ENCODE data around the gene SCTR.
A peak's percentile ranks its signal among the peaks of the same experiment; 100 is the strongest.

Gene SCTR

DNA sequence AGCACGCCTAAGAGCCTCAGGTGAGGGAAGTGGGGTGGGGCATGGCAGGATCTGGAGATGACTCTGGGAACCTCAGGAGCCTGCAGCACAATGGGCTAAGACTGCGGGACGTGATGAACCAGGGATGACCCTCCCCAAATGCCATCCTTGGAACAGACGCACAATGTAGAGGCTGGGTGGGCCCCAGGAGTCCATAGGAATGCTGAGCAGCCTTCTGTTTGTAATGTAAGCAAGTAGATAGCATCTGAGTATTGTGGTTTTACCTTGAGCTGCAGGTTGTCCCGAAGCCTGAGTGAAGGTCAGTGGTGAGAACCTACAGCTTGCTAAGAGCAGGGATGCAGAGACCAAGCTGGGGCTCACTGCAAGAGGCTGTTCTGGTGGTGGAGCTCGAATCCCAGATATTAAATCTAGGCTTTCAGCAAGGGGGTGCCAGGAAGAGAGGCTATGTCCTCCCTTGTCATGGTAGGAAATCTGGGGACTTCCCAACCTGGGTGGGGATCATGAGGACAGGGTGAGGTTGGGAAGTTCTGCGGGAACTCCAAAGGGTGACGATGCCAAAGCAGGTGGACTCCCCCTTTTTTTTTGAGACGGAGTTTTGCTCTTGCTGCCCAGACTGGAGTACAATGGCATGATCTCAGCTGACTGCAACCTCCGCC, 5.8 kb downstream of the SCTR start:
- TF ChIP-seq GLIS3 (CRISPR knock-in tag; IDR thresholded peaks at IDR 0.05) (no peak), RARB (CRISPR knock-in tag; IDR thresholded peaks at IDR 0.05) (no peak), ZNF70 (CRISPR knock-in tag; IDR thresholded peaks at IDR 0.05) (no peak), PPARA (CRISPR knock-in tag; IDR thresholded peaks at IDR 0.05; ENCODE audit: borderline replicate concordance) (no peak), OSR1 (CRISPR knock-in tag; IDR thresholded peaks at IDR 0.05) (no peak), SNAI2 (CRISPR knock-in tag; IDR thresholded peaks at IDR 0.05) (no peak), ZFP3 (CRISPR knock-in tag; IDR thresholded peaks at IDR 0.05) (no peak), ESRRG (CRISPR knock-in tag; IDR thresholded peaks at IDR 0.05) (no peak), ZNF565 (CRISPR knock-in tag; conservative IDR thresholded peaks at IDR 0.05; ENCODE audit: low read depth) (no peak)
- TF ChIP-seq, protein P1, sequence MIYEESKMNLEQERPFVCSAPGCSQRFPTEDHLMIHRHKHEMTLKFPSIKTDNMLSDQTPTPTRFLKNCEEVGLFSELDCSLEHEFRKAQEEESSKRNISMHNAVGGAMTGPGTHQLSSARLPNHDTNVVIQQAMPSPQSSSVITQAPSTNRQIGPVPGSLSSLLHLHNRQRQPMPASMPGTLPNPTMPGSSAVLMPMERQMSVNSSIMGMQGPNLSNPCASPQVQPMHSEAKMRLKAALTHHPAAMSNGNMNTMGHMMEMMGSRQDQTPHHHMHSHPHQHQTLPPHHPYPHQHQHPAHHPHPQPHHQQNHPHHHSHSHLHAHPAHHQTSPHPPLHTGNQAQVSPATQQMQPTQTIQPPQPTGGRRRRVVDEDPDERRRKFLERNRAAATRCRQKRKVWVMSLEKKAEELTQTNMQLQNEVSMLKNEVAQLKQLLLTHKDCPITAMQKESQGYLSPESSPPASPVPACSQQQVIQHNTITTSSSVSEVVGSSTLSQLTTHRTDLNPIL (CRISPR knock-in tag; IDR thresholded peaks at IDR 0.05; ENCODE audit: low read depth): no peak
- TF ChIP-seq, protein P2, sequence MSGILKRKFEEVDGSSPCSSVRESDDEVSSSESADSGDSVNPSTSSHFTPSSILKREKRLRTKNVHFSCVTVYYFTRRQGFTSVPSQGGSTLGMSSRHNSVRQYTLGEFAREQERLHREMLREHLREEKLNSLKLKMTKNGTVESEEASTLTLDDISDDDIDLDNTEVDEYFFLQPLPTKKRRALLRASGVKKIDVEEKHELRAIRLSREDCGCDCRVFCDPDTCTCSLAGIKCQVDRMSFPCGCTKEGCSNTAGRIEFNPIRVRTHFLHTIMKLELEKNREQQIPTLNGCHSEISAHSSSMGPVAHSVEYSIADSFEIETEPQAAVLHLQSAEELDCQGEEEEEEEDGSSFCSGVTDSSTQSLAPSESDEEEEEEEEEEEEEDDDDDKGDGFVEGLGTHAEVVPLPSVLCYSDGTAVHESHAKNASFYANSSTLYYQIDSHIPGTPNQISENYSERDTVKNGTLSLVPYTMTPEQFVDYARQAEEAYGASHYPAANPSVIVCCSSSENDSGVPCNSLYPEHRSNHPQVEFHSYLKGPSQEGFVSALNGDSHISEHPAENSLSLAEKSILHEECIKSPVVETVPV (CRISPR knock-in tag; IDR thresholded peaks at IDR 0.05): no peak
- TF ChIP-seq, protein P3, sequence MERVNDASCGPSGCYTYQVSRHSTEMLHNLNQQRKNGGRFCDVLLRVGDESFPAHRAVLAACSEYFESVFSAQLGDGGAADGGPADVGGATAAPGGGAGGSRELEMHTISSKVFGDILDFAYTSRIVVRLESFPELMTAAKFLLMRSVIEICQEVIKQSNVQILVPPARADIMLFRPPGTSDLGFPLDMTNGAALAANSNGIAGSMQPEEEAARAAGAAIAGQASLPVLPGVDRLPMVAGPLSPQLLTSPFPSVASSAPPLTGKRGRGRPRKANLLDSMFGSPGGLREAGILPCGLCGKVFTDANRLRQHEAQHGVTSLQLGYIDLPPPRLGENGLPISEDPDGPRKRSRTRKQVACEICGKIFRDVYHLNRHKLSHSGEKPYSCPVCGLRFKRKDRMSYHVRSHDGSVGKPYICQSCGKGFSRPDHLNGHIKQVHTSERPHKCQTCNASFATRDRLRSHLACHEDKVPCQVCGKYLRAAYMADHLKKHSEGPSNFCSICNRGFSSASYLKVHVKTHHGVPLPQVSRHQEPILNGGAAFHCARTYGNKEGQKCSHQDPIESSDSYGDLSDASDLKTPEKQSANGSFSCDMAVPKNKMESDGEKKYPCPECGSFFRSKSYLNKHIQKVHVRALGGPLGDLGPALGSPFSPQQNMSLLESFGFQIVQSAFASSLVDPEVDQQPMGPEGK (CRISPR knock-in tag; IDR thresholded peaks at IDR 0.05; ENCODE audit: borderline replicate concordance): no peak
- TF ChIP-seq, protein P4, sequence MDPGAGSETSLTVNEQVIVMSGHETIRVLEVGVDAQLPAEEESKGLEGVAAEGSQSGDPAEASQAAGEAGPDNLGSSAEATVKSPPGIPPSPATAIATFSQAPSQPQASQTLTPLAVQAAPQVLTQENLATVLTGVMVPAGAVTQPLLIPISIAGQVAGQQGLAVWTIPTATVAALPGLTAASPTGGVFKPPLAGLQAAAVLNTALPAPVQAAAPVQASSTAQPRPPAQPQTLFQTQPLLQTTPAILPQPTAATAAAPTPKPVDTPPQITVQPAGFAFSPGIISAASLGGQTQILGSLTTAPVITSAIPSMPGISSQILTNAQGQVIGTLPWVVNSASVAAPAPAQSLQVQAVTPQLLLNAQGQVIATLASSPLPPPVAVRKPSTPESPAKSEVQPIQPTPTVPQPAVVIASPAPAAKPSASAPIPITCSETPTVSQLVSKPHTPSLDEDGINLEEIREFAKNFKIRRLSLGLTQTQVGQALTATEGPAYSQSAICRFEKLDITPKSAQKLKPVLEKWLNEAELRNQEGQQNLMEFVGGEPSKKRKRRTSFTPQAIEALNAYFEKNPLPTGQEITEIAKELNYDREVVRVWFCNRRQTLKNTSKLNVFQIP (CRISPR knock-in tag; IDR thresholded peaks at IDR 0.05; ENCODE audit: borderline replicate concordance, low read depth): no peak
- ATAC-seq: no peak

DNA sequence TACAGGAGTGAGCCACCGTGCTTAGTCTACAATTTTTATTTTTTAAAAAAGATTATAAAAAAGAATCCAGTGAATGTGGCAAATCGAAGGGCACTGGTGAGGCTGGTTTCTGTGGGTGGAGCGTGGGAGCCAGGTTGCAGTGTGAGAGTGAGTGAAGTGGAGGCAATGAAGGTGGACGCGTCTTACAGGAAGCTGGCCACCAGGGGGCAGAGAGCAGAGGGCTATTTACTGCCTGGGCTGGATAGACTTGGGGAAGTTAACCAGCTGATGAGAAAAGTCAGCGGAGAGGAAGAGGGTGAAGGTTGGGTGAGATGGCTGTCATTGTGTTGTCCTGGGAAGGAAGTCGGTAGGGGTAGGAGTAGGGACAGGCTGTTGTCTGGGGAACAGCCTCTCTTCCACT, 6.8 kb downstream of the SCTR start:
- ATAC-seq: peak; percentile 96
- no peak for TF ChIP-seq ISL1 (CRISPR knock-in tag; IDR thresholded peaks at IDR 0.05)
- TF ChIP-seq GLIS3 (CRISPR knock-in tag; IDR thresholded peaks at IDR 0.05): no peak
- TF ChIP-seq, protein P4 (CRISPR knock-in tag; IDR thresholded peaks at IDR 0.05; ENCODE audit: borderline replicate concordance, low read depth): no peak
- TF ChIP-seq, protein P1 (CRISPR knock-in tag; IDR thresholded peaks at IDR 0.05; ENCODE audit: low read depth): no peak
- TF ChIP-seq ZNF565 (CRISPR knock-in tag; conservative IDR thresholded peaks at IDR 0.05; ENCODE audit: low read depth): no peak
- TF ChIP-seq RARB (CRISPR knock-in tag; IDR thresholded peaks at IDR 0.05): no peak
- no peak for TF ChIP-seq ESRRG (CRISPR knock-in tag; IDR thresholded peaks at IDR 0.05)
- TF ChIP-seq, protein P2 (CRISPR knock-in tag; IDR thresholded peaks at IDR 0.05): no peak
- no peak for TF ChIP-seq ZNF70 (CRISPR knock-in tag; IDR thresholded peaks at IDR 0.05)
- TF ChIP-seq, protein P3 (CRISPR knock-in tag; IDR thresholded peaks at IDR 0.05; ENCODE audit: borderline replicate concordance): no peak
- TF ChIP-seq ZC3H10 (CRISPR knock-in tag; IDR thresholded peaks at IDR 0.05): no peak
- TF ChIP-seq TCF4 (CRISPR knock-in tag; IDR thresholded peaks at IDR 0.05; ENCODE audit: borderline replicate concordance): no peak

Data from SK-N-SH treated with all-trans-retinoic acid at 6 μM for 48 hours (cell line).